ENCODE measurements around the gene TAAR8. TPM values are rescaled to one million over a fixed set of nuclear protein-coding genes. Genes with fewer than 3 reads are reported as not detected.

TAAR8 gene
- total RNA-seq, 6 experiments from 2014 or later, result not detected

- 46% methylated on average over 2 of the region's 2 CpGs for WGBS (ENCODE audit: insufficient coverage, low coverage, low lambda C conversion rate, missing lambda C conversion rate)
- TF ChIP-seq, protein P1, sequence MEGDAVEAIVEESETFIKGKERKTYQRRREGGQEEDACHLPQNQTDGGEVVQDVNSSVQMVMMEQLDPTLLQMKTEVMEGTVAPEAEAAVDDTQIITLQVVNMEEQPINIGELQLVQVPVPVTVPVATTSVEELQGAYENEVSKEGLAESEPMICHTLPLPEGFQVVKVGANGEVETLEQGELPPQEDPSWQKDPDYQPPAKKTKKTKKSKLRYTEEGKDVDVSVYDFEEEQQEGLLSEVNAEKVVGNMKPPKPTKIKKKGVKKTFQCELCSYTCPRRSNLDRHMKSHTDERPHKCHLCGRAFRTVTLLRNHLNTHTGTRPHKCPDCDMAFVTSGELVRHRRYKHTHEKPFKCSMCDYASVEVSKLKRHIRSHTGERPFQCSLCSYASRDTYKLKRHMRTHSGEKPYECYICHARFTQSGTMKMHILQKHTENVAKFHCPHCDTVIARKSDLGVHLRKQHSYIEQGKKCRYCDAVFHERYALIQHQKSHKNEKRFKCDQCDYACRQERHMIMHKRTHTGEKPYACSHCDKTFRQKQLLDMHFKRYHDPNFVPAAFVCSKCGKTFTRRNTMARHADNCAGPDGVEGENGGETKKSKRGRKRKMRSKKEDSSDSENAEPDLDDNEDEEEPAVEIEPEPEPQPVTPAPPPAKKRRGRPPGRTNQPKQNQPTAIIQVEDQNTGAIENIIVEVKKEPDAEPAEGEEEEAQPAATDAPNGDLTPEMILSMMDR (IDR thresholded peaks at IDR 0.05), result no peak
- no peak for TF ChIP-seq POLR2A (IDR thresholded peaks at IDR 0.05)
- no peaks in the 10 kb centered on the region for H3K9me3 ChIP-seq
- peak; percentile 24 to 43 (median 37) for ATAC-seq
- H3K4me3 ChIP-seq, result no peak overlapping the region
- H3K4me1 ChIP-seq, result no peaks in the 10 kb centered on the region
- H3K27me3 ChIP-seq, result no peaks in the 10 kb centered on the region
- no peaks in the 10 kb centered on the region for H3K36me3 ChIP-seq
- DNase-seq, result no peak
- H3K27ac ChIP-seq, result no peak overlapping the region
- intact Hi-C loops (cut with DNase I), result no loop called here
Measured at GRCh38 chr6:132587424-132587823, 35.0 kb downstream of the TAAR8 start.

- Histone ChIP-seq H3K9me3 (no peaks in the 10 kb centered on the region), H3K4me3 (no peak within 1 kb of the TSS), H3K4me1 (no peaks in the 10 kb centered on the region), H3K27ac (no peak within 1 kb of the TSS), H3K27me3 (no peaks in the 10 kb centered on the region), H3K36me3 (no peaks in the 10 kb centered on the region)
- TF ChIP-seq POLR2A (IDR thresholded peaks at IDR 0.05), result no peak
- TF ChIP-seq, protein P1 (IDR thresholded peaks at IDR 0.05), result no peak
- 58% methylated on average over 4 of the region's 5 CpGs for WGBS (ENCODE audit: insufficient coverage, low coverage, low lambda C conversion rate, missing lambda C conversion rate)
- intact Hi-C loops (cut with DNase I), result no loop called here
- DNase-seq (no peak), ATAC-seq (no peak)
Measured at GRCh38 chr6:132589454-132589853, 37.0 kb downstream of the TAAR8 start, which contains the start of gene TAAR5. TAAR5 (minus strand) TSS chr6:132589741; CDS start chr6:132589686, 55 bp downstream.

GRCh38 chr6:132590362-132590761 is 37.9 kb downstream of the TAAR8 start:
- 70% methylated on average over 1 of the region's 1 CpG for WGBS (ENCODE audit: insufficient coverage, low coverage, low lambda C conversion rate, missing lambda C conversion rate)
- H3K4me1 ChIP-seq, result no peaks in the 10 kb centered on the region
- DNase-seq (no peak), ATAC-seq (no peak)
- H3K27ac ChIP-seq, result no peak overlapping the region
- no peaks in the 10 kb centered on the region for H3K36me3 ChIP-seq
- no peaks in the 10 kb centered on the region for H3K9me3 ChIP-seq
- no peaks in the 10 kb centered on the region for H3K27me3 ChIP-seq
- TF ChIP-seq, protein P1 (IDR thresholded peaks at IDR 0.05), result no peak
- TF ChIP-seq POLR2A (IDR thresholded peaks at IDR 0.05), result no peak
- H3K4me3 ChIP-seq, result no peak overlapping the region
- intact Hi-C loops (cut with DNase I), result no loop called here

GRCh38 chr6:132592855-132593254 is 40.4 kb downstream of the TAAR8 start:
- intact Hi-C loops (cut with DNase I), result no loop called here
- TF ChIP-seq POLR2A (IDR thresholded peaks at IDR 0.05), result no peak
- TF ChIP-seq, protein P1 (IDR thresholded peaks at IDR 0.05), result no peak
- ATAC-seq, result peak in 3 of 4 donors; percentile 37 to 47 (median 45)
- Histone ChIP-seq H3K36me3 (no peaks in the 10 kb centered on the region), H3K4me1 (peaks cover 0 to 7% (median 0%) of the 10 kb centered on the region in 4 donors), H3K9me3 (no peaks in the 10 kb centered on the region), H3K4me3 (no peak overlapping the region), H3K27ac (no peak overlapping the region), H3K27me3 (no peaks in the 10 kb centered on the region)
- WGBS (ENCODE audit: insufficient coverage, low coverage, low lambda C conversion rate, missing lambda C conversion rate), result 43% methylated on average over 2 of the region's 2 CpGs
- DNase-seq, result no peak

- intact Hi-C loops (cut with DNase I), result no loop called here
- 23% methylated on average over 6 of the region's 6 CpGs for WGBS (ENCODE audit: insufficient coverage, low coverage, low lambda C conversion rate, missing lambda C conversion rate)
- peaks cover 0 to 14% (median 2%) of the 10 kb centered on the region in 4 donors for H3K4me1 ChIP-seq
- H3K36me3 ChIP-seq, result no peaks in the 10 kb centered on the region
- ATAC-seq (peak; percentile 69 to 77 (median 74)), DNase-seq (peak in 1 of 3 donors; percentile 54)
- H3K9me3 ChIP-seq, result no peaks in the 10 kb centered on the region
- no peak overlapping the region for H3K4me3 ChIP-seq
- no peak for TF ChIP-seq POLR2A (IDR thresholded peaks at IDR 0.05)
- TF ChIP-seq, protein P1 (IDR thresholded peaks at IDR 0.05), result no peak
- H3K27me3 ChIP-seq, result no peaks in the 10 kb centered on the region
- H3K27ac ChIP-seq, result peak overlapping the region; percentile 56 to 76 (median 59)
Measured at GRCh38 chr6:132596201-132596600, 43.7 kb downstream of the TAAR8 start.

All from right lobe of liver (tissue), 6 donors.